Fibroblast of upper back skin (primary cell): Measurements from ENCODE around the gene ATRAID.

ENCODE experiments used
- DNase-seq: peaks from one replicate; pipeline ENCODE4 v3.0.0-alpha.2; 2013

ATRAID gene

GRCh38 chr2:27220091-27220490 is 8.2 kb downstream of the ATRAID start:
- DNase-seq = no peak

- DNase-seq = no peak
Measured at GRCh38 chr2:27221166-27221565, 9.3 kb downstream of the ATRAID start.

DNA sequence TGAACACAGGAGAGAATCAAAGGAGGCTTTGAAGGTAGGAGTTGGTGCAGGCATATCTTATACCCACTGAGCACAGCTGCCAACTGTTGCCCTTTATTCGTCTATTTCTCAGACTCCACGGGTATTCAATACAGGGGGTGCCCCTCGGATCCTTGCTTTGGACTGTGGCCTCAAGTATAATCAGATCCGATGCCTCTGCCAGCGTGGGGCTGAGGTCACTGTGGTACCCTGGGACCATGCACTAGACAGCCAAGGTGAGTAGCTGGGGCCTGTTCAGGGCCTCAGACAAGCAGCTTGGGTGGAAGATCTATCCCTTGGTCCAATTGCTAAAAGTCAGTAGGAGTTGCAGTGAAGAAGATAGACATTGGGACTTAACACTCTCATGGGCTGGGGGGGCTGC is 10.6 kb downstream of the ATRAID start:
- no peak for DNase-seq

GRCh38 chr2:27223416-27223815 is 11.6 kb downstream of the ATRAID start:
- DNase-seq = no peak

- no peak for DNase-seq
Measured at GRCh38 chr2:27225526-27225925, 13.7 kb downstream of the ATRAID start.

GRCh38 chr2:27227501-27227900 is 15.7 kb downstream of the ATRAID start:
- no peak for DNase-seq

- no peak for DNase-seq
Measured at GRCh38 chr2:27231921-27232320, 20.1 kb downstream of the ATRAID start.

DNA sequence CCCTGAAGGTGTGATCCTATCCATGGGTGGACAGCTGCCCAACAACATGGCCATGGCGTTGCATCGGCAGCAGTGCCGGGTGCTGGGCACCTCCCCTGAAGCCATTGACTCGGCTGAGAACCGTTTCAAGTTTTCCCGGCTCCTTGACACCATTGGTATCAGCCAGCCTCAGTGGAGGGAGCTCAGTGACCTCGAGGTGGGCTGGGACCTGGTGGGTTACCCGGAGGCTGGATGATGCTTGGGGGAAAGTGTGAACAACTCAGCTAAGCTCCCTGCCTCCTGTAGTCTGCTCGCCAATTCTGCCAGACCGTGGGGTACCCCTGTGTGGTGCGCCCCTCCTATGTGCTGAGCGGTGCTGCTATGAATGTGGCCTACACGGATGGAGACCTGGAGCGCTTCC is 21.5 kb downstream of the ATRAID start:
- DNase-seq = no peak

DNA sequence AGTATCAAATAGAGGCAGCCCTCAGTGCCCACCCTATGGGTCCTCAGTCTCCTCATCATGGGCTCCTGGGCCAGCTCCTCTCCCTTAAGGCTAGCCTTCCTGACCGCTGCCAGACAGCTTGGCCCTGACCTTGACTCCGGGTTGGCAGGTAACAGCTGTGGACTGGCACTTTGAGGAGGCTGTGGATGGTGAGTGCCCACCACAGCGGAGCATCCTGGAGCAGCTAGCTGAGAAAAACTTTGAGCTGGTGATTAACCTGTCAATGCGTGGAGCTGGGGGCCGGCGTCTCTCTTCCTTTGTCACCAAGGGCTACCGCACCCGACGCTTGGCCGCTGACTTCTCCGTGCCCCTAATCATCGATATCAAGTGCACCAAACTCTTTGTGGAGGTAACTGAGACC is 24.3 kb downstream of the ATRAID start:
- DNase-seq = no peak

DNA sequence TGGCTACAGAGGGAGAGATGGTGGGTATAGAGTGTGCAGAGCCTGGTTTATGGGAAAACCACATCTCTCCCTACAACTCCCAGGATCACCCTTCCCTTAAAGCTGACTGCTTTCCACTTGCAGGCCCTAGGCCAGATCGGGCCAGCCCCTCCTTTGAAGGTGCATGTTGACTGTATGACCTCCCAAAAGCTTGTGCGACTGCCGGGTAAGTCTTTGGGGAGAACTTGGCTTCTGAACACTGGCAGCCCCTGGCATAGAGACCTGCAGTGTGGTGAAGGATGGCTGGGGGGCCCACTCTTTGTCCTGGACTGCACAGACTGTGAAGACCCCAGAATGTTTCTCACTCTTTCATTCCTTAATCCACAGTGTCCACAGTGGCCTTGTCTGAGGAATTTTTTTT is 24.8 kb downstream of the ATRAID start:
- DNase-seq = no peak

- DNase-seq = no peak
Measured at GRCh38 chr2:27237341-27237945, 25.6 kb downstream of the ATRAID start.

GRCh38 chr2:27238976-27239375 is 27.1 kb downstream of the ATRAID start:
- DNase-seq = no peak

DNA sequence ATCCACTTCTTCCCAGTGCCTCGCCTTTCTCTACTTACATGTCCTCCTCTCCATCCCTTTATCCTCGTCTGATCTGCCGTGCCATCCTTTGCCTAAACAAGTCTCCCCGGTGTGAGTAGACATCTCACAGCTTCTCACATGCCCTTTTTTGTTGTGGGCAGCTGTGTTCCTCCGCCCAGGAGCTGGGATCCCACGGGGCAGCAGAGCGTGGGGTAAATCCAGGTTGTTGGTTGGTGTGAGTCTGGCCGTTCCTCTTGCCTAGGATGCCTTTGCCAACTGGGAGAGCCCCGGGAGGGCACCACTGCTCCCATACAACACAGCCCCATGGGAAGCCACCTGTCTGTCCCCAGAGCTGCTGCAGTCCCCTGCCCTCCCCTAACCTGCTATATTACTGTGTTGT is 28.6 kb downstream of the ATRAID start:
- no peak for DNase-seq

GRCh38 chr2:27241761-27242613 is 30.1 kb downstream of the ATRAID start:
- no peak for DNase-seq

- no peak for DNase-seq
Measured at GRCh38 chr2:27242614-27242951, 30.7 kb downstream of the ATRAID start.

DNA sequence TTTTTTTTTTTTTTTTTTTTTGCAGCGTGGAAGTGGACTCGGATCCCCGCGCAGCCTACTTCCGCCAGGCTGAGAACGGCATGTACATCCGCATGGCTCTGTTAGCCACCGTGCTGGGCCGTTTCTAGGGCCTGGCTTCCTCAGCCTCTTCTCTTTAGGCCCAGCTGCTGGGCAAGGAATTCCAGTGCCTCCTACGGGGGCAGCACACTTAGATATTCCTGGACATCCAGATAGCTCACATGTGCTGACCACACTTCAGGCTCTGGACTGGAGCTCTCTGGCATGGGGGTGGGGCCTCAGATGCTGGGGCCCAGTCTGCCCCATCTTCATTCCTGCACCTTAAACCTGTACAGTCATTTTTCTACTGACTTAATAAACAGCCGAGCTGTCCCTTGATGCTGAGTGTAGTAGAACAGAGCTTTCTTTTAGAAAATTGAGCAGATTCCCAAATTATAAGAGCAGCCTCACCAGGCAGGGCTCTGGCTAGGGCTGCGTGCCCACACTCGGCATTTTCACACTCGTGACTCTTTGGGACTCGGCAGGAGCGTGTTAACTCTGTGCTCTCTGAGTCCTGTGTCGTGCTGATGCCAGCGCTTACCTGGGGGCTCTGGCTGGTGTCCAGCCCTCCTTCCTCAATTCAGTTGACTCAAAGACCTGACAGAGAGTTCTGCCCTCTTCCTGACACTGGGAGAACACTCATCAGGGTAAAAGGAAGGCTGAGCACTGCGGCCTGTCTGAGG is 31.7 kb downstream of the ATRAID start:
- DNase-seq = no peak

- DNase-seq = no peak
Measured at GRCh38 chr2:27245116-27245515, 33.3 kb downstream of the ATRAID start.

GRCh38 chr2:27245626-27246025 is 33.8 kb downstream of the ATRAID start:
- no peak for DNase-seq

DNA sequence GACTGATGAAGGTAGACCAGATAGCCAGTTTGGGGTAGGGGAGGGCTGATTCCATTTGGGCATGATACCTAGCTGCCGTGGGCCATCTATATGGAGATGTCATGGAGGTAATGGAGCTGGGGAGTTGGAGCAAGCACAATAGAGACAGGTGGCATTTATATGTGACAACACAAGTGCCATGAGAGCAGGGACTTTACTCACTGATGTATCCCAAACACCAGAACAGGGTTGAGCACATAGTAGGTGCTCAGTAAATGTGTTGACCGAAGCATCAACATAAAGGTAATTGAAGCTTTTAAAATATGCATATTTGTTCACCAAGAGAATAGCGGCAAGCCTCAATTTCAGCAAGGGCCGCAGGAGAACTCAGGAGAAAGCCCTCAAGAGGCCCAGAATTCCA is 36.1 kb downstream of the ATRAID start:
- DNase-seq = no peak

DNA sequence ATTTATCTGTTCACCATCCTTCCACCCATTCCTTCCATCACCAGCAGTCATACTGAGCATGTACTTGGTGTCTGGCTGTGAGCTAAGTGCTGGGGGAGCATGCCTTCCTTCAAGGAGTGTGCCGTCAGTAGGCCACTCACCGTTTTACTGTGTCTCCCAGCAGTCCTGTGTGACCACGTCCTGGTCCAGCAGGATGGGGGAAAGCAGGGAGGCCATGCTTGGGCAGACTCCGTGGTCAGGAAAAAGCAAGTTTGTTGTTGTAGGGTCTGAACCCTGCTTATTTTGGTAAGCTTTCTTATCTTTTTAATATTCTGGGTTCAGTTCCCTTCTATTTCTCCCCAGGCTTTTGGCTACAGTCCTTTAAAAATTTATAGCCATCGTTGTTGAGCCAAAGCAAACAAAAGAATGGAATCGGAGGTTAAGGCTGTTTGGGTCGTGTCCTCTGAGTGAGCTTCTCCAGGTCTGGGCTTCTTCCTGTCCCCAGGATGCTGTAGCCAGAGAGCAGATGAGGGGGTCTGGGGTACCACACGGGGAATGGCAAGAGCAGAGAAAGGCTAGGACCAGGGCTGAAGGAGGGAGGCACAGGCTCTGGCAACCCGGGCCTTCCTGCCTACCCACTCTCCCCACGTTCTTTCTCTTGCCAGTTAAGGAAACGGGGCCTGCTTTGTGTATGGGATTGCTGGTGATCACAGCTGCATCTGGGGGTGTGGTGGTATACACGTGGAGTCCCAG is 37.5 kb downstream of the ATRAID start:
- DNase-seq = peak; percentile 22

DNA sequence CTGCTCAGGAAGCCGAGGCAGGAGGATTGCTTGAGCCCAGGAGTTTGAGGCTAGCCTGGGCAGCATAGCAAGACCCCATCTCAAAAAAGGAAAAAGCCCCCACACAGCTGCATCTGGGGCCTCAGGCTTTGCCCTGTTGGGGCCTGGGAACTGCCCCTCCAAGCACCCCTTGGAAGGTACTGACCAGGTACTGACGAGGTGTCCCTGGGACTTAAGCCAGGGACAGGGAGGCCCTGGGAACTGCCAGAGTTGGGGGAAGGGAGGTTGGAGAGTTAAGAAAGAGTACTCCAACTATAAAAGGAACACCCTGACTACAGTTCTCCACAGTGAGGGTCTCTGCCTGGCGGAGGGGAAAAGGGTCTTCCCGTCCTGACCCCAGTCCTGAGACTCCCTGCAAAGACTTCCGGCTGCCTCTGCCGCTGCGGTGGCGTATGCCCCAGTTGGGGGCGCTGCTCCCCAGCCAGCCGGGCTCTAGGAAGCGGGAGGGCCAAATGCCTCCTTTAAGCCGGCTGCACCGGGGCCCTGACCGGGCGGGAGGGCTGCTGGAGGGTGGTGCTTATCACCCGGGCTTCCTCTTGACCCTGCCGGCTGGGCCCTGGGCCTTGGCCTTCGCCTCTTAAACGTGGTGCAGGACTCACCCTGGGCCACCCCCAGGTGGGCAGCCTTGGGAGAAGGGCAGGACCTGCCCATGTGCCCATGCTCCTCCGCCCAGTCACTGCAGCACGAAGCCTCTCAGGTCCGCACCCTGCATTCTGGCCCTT is 38.2 kb downstream of the ATRAID start:
- DNase-seq = peak; percentile 25

DNA sequence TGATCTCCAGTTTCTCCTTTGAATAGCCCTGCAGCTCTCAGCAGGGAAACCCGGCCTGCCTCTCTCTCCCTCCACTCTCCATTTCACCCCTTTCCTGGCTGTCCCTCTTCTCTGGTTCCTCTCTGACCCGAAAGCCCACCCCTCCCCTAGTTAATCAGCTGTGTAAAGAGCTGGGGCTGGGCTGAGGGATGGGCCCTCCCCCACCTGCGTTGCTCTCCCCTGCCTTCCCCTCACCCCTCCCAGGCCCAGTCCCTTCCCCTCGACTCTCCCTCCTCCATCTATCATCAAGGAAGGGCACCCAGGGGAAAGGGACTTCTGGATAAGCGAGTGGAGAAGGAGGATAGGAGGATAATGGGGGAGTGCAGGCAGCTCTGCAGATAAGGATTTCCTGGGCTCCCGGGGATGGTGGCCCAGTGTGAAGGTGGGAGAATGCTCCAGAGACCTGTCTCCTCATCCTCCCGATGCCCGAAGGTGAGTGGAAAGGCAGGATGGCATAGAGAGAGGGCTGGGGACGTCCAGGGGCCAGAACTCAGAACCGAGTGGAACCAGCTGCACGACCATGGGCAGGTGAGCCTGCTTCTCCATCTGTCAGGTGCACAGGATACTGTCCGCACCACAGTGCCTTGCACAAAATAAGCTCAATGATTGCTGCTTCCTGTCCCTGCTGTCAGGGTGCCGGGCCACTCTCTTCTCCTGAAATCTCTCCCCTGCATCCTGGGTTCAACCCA is 39.0 kb downstream of the ATRAID start:
- no peak for DNase-seq
